ENCODE measurements around the gene CIDEA.

Gene CIDEA

GRCh38 chr18:12251311-12251710 is 2.9 kb upstream of the CIDEA start:
- H3K36me3 Mint-ChIP-seq: no peaks in the 10 kb centered on the region
- H3K27me3 Mint-ChIP-seq: peaks cover 75% of the 10 kb centered on the region
- H3K4me1 Mint-ChIP-seq: no peaks in the 10 kb centered on the region
- no peak overlapping the region for H3K4me3 Mint-ChIP-seq
- no peaks in the 10 kb centered on the region for H3K9me3 Mint-ChIP-seq
- CTCF ChIA-PET: interaction anchor here (0.7 kb wide), 1 partner anchor 28 kb away, joined by 5 read pairs; no protein-coding TSS in a partner anchor
- H3K27ac Mint-ChIP-seq: no peak overlapping the region
- no peak for DNase-seq

DNA sequence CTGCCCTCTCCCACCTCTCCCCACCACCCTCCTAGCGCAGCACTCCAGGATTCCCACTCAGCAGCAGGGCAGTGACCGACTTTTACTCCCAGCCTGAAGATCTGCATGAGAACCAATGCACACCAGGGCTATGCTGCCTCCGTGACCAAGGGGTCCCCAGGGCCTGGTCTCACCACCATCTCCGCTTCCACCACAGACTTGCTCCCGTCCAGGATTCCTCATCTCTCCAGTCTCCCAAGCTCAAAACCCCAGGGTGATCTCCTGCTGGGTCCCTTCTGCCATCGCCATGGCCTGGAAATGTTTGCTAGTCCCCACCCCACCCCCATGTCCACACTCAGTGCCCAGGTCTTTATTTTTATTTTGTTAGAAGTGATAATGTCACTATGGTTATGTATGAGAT is 2.1 kb upstream of the CIDEA start:
- Mint-ChIP-seq H3K36me3 (no peaks in the 10 kb centered on the region), H3K4me1 (no peaks in the 10 kb centered on the region), H3K27ac (no peak overlapping the region), H3K4me3 (no peak overlapping the region), H3K27me3 (peaks cover 76% of the 10 kb centered on the region), H3K9me3 (no peaks in the 10 kb centered on the region)
- CTCF ChIA-PET: no interaction called here
- DNase-seq: no peak

GRCh38 chr18:12253027-12253426 is 1.1 kb upstream of the CIDEA start:
- Mint-ChIP-seq H3K4me3 (no peak overlapping the region), H3K9me3 (no peaks in the 10 kb centered on the region), H3K4me1 (no peaks in the 10 kb centered on the region), H3K36me3 (no peaks in the 10 kb centered on the region), H3K27me3 (peaks cover 74% of the 10 kb centered on the region), H3K27ac (no peak overlapping the region)
- CTCF ChIA-PET: interaction anchor here (1.2 kb wide), 1 partner anchor 17 kb away, joined by 3 read pairs; no protein-coding TSS in a partner anchor
- DNase-seq: no peak

GRCh38 chr18:12253663-12254135 is 462 bp upstream of the CIDEA start:
- H3K27ac Mint-ChIP-seq: no peak overlapping the region
- H3K9me3 Mint-ChIP-seq: no peaks in the 10 kb centered on the region
- CTCF ChIA-PET: interaction anchor here (1.2 kb wide), 1 partner anchor 17 kb away, joined by 3 read pairs; no protein-coding TSS in a partner anchor
- H3K36me3 Mint-ChIP-seq: no peaks in the 10 kb centered on the region
- H3K4me3 Mint-ChIP-seq: no peak overlapping the region
- DNase-seq: no peak
- H3K4me1 Mint-ChIP-seq: no peaks in the 10 kb centered on the region
- H3K27me3 Mint-ChIP-seq: peaks cover 70% of the 10 kb centered on the region

DNA sequence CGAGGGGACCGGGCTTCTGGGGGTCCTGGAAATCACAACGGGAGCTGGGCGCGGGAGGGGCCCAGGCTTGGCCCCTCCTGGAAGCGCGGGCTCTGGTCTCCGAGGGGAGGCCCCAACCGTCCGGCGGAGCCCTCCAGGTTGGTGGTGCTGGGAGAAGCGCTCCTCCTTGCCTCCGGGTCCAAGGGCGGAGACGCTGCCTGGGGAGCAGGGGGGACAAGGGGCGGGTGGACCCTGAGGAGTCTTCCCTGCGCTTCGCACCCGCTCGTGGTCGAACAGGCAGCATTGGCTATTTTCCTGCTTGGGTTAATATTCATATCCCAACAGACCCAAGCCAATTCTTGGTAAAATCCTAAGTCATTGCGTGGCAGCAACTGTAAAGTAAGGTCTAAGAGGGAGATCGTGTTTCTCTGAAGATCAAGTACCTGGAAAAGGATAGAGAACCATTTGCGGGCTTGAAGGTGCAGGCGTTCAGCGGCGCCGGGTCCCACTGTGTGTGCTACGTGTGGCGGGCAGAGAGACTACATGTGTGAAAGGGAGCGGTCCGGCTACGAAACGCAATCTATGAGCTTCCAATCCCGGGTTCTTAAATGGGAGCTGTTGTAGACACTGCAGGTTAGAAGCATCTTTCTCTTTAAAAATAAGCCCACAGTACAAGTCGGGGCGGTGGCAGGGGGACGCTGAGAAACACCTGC is 805 bp downstream of the CIDEA start:
- Mint-ChIP-seq H3K9me3 (no peaks in the 10 kb centered on the region), H3K4me3 (no peak overlapping the region), H3K4me1 (no peaks in the 10 kb centered on the region), H3K27me3 (peaks cover 62% of the 10 kb centered on the region), H3K36me3 (no peaks in the 10 kb centered on the region), H3K27ac (no peak overlapping the region)
- no peak for DNase-seq
- CTCF ChIA-PET: no interaction called here

- no peaks in the 10 kb centered on the region for H3K4me1 Mint-ChIP-seq
- H3K27me3 Mint-ChIP-seq: peaks cover 62% of the 10 kb centered on the region
- CTCF ChIA-PET: interaction anchor here (1.6 kb wide), 1 partner anchor 23 kb away, joined by 5 read pairs; no protein-coding TSS in a partner anchor
- DNase-seq: no peak
- H3K4me3 Mint-ChIP-seq: no peak overlapping the region
- H3K36me3 Mint-ChIP-seq: no peaks in the 10 kb centered on the region
- H3K9me3 Mint-ChIP-seq: no peaks in the 10 kb centered on the region
- H3K27ac Mint-ChIP-seq: no peak overlapping the region
Observed at GRCh38 chr18:12255626-12256026, 1.5 kb downstream of the CIDEA start.

DNA sequence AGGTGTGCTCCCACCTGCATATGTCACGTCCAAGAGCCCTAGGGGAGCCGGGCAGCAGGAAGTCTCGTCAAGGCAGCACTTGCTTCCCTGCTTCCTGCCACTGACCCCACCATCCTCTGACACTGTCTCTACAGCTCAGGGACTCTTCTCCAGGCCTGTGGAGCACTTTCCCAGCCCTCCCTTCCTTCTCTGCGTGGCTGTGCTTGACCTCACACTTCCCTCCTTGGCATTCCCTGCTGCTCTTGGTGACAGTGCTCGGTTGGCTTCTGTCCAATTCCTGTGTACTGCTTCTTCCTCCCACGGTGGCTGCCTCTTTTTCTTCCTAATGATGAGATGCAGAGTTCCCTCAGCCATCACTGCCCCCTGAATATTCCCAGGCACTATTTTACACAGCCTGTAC is 2.8 kb downstream of the CIDEA start:
- no peak overlapping the region for H3K4me3 Mint-ChIP-seq
- H3K9me3 Mint-ChIP-seq: no peaks in the 10 kb centered on the region
- CTCF ChIA-PET: interaction anchor here (0.8 to 1.6 kb wide), 2 partner anchors 19 to 22 kb away, joined by 3 to 5 read pairs; no protein-coding TSS in a partner anchor
- DNase-seq: no peak
- no peaks in the 10 kb centered on the region for H3K4me1 Mint-ChIP-seq
- H3K27me3 Mint-ChIP-seq: peaks cover 64% of the 10 kb centered on the region
- H3K36me3 Mint-ChIP-seq: no peaks in the 10 kb centered on the region
- H3K27ac Mint-ChIP-seq: no peak overlapping the region

DNA sequence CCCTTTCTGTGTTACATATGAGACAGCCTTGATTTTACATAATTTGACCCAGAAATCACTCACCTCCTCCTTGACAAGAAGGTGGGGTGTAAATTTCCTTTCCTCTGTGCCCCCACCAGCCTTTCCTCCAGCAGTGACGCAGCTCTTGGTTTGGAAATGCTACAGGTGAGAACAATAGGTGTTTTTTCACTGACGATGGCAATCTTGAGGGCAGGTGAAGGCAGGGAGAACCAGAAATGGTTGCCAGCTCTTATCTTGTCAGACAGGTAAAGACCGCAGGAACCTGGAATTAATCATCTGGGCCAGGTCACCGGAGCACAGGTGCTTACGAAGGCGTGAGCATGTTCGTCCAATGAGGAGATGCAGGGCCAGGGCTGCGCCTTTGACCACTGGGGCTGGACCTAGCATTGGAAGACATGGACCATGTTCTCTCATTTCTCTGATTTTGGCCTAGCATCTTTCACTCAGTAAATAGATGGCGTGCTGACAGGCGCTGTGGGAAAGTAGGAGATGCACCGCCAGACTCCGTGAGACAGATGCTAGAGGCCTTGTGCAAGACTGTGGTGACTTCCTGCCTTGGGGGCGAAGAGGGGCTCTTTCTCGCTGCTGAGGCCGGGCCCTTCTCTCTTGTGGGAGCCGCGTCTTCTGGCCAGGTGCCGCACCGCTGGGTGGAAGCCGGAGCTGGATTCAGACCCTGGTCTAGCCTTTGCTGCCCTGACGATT is 4.0 kb downstream of the CIDEA start:
- Mint-ChIP-seq H3K4me3 (no peak overlapping the region), H3K27me3 (peaks cover 60% of the 10 kb centered on the region), H3K9me3 (no peaks in the 10 kb centered on the region), H3K4me1 (no peaks in the 10 kb centered on the region), H3K36me3 (no peaks in the 10 kb centered on the region), H3K27ac (no peak overlapping the region)
- CTCF ChIA-PET: no interaction called here
- no peak for DNase-seq

- H3K4me1 Mint-ChIP-seq: no peaks in the 10 kb centered on the region
Observed at GRCh38 chr18:12258719-12259705, 4.9 kb downstream of the CIDEA start.

DNA sequence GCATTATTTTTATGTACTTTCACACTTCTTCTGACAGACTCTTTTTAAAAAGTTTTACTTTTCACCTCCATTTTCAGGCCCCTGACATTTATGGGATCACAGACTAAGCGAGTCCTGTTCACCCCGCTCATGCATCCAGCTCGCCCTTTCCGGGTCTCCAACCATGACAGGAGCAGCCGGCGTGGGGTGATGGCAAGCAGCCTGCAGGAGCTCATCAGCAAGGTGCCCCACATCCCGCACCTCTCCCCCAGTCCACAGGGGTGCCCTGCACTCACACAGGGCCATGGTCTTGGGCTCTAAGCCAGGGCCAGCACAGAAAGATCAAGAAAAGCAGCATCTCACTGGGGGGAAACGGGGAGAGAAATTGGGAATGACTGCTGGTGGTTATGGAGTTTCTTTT is 8.6 kb downstream of the CIDEA start:
- Mint-ChIP-seq H3K27ac (no peak overlapping the region), H3K27me3 (peaks cover 49% of the 10 kb centered on the region), H3K36me3 (no peaks in the 10 kb centered on the region), H3K4me3 (no peak overlapping the region), H3K9me3 (no peaks in the 10 kb centered on the region), H3K4me1 (no peaks in the 10 kb centered on the region)
- DNase-seq: no peak
- CTCF ChIA-PET: interaction anchor here (1.7 kb wide), 1 partner anchor 9 kb away, joined by 3 read pairs; no protein-coding TSS in a partner anchor

More at GRCh38 chr18:12258719-12259705, 4.9 kb downstream of the CIDEA start:
- no peak overlapping the region for H3K4me3 Mint-ChIP-seq
- H3K9me3 Mint-ChIP-seq: no peaks in the 10 kb centered on the region
- no peak overlapping the region for H3K27ac Mint-ChIP-seq
- CTCF ChIA-PET: interaction anchor here (1.5 kb wide), 1 partner anchor 13 kb away, joined by 5 read pairs; no protein-coding TSS in a partner anchor
- H3K27me3 Mint-ChIP-seq: peaks cover 59% of the 10 kb centered on the region
- no peaks in the 10 kb centered on the region for H3K36me3 Mint-ChIP-seq
- no peak for DNase-seq

DNA sequence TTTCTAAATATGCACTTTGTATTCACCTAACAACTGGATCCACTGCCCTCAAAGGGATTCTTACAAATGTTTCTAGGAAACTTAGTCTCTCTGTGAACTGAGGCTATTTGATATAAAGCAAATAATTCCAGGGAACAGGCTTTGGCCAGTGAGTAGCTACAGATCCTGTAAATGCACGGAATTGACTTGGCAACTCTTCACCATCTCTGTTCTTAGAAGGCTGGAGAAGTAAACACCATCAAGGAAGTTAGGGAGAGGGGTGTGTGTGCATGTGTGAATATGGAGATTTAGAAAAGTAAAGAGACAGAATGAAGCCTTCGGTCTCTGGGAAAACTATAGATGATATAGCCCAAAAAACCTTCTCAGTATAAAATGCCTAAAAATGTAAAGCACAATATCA is 10.7 kb downstream of the CIDEA start:
- H3K27ac Mint-ChIP-seq: no peak overlapping the region
- no peak overlapping the region for H3K4me3 Mint-ChIP-seq
- no peak for DNase-seq
- CTCF ChIA-PET: no interaction called here
- H3K27me3 Mint-ChIP-seq: peaks cover 49% of the 10 kb centered on the region
- no peaks in the 10 kb centered on the region for H3K9me3 Mint-ChIP-seq
- H3K36me3 Mint-ChIP-seq: no peaks in the 10 kb centered on the region
- H3K4me1 Mint-ChIP-seq: no peaks in the 10 kb centered on the region

DNA sequence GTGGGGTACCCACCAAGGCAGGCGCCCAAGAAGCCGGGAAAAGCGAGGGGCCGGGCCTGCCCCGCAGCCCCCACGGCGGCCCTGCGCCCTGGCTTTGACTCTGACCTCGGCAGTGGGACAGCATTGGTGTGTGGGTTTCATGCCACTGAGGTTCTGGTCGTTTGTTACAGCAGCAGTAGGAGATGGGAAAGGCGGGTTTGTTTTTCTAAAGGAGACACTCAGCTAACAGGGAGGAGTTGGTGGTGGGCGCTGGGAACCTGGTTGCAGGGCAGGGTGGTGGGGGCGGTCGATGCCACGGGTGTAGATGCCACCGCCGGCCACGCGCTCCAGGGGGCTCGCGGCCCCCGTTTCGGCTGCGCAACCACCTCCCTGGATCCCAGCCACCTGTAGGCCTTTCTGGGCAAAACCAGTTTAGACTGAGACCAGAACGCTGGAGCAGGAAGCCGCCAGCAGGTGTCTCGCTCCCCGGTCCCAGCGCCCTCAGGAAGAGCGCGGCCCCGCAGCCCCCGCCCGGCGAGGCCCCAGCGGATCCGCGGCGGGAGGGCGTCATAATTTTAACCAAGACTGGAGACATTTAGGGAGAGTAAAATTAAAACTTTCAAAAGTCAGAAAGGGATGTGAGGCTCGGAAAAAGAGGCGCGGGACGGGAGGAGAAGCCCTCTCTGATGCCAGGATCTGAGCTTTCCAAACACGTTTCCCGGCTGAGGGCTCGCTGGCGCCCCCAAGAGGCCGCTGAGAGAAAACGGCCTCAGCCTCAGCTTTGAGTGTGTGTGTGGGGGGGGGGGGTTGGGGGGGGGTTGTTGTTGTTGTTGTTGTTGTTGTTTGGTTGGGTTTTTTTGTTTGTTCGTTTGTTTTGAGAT is 17.4 kb downstream of the CIDEA start:
- DNase-seq: peak; percentile 67
- Mint-ChIP-seq H3K4me1 (peaks cover 2% of the 10 kb centered on the region), H3K27me3 (peaks cover 11% of the 10 kb centered on the region), H3K27ac (no peak overlapping the region), H3K4me3 (peak overlapping the region; percentile 58), H3K36me3 (no peaks in the 10 kb centered on the region), H3K9me3 (no peaks in the 10 kb centered on the region)
- CTCF ChIA-PET: interaction anchor here (0.5 to 2.2 kb wide), 13 partner anchors 9 to 930 kb away, joined by 3 to 6 read pairs (median 4); partner anchors contain the start of gene TUBB6

DNA sequence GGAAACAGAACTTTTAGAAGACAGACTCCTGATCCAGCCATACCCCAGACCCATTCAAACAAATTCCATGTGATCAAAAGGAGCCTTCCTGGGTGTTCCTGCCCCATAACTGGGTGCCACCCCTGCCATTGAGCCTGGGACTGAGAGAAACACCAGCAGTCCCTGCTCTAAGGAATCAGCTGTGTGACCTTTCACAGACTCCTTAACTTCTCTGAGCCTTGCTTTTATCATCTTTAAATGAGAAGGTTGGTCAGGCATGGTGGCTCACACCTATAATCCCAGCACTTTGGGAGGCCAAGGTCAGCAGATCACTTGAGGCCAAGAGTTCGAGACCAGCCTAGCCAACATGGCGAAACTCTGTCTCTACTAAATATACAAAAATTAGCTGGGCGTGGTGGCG is 20.6 kb downstream of the CIDEA start:
- Mint-ChIP-seq H3K27me3 (peaks cover 13% of the 10 kb centered on the region), H3K9me3 (no peaks in the 10 kb centered on the region), H3K36me3 (no peaks in the 10 kb centered on the region), H3K4me3 (no peak overlapping the region), H3K4me1 (peaks cover 2% of the 10 kb centered on the region), H3K27ac (no peak overlapping the region)
- no peak for DNase-seq
- CTCF ChIA-PET: no interaction called here

Data from activated naive CD4-positive, alpha-beta T cell treated with anti-CD3 and anti-CD28 coated beads, Interleukin-2, amount 10 ng/mL, durations not matched to agents 7 days and 5 days (primary cell).